Nucleus accumbens (tissue), 56 donors: ENCODE measurements around the gene MGP.

ENCODE experiments used
- DNase-seq, 56 donors: peaks; one replicate each; lab custom pipeline; 2025; lab: John Stamatoyannopoulos, UW

Gene MGP

GRCh38 chr12:14833952-14834351 lies 51.7 kb downstream of the MGP start:
- DNase-seq = no peak

- DNase-seq = no peak
These were observed 52.3 kb downstream of the MGP start for GRCh38 chr12:14833336-14833735.
